ENCODE measurements around the gene AFAP1.

Gene AFAP1

DNA sequence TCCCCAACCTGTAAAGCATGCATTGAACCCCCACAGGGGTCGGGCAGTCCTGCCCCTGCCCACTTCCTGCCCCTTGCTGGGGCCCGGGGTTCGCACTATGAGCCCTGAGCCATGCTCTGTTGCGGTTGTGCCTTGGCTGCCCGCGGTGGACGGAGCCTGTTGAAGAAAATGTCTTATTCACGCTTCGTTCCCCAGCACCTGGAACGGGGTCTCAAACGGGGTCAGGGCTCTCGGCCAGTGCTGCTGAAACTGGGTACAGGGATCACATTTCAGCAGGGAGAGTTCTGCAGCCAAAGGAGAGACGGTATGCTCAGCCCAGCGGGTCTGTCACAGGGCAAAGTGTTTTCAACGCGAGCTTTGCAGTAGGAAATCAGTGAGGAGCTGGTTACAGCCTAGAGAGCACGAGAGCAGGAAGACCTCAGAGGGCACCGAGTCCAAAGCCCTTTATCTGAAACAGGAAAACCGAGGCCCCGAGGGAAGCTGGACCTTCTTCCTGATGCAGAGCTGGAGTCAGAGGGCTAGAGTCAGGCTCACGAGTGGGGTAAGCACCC, 46.3 kb upstream of the AFAP1 start:
- no peaks in the 10 kb centered on the region for H3K9me3 ChIP-seq (ENCODE audit: insufficient read depth, low read depth, low read length)
- no peak overlapping the region for H3K18ac ChIP-seq (ENCODE audit: low read length)
- H4K8ac ChIP-seq (ENCODE audit: low read depth, low read length), result no peak overlapping the region
- no peak overlapping the region for H2BK120ac ChIP-seq (ENCODE audit: insufficient read depth, low read length, poor library complexity)
- H3K27me3 ChIP-seq (ENCODE audit: insufficient read depth, low read length), result no peaks in the 10 kb centered on the region
- no peak overlapping the region for H3K4me3 ChIP-seq (ENCODE audit: low read depth, low read length)
- H4K12ac ChIP-seq (ENCODE audit: low read depth, low read length), result no peak overlapping the region
- H2BK12ac ChIP-seq (ENCODE audit: low read length), result no peak overlapping the region
- WGBS (ENCODE audit: extremely low coverage, insufficient coverage, insufficient read length), result no CpG with 5 or more reads among the region's 21 CpGs
- no peaks in the 10 kb centered on the region for H3K4me1 ChIP-seq (ENCODE audit: control insufficient read depth in 1 of 2, insufficient read depth in 2 of 2, low read length in 2 of 2)
- no peak overlapping the region for H4K91ac ChIP-seq (ENCODE audit: low read depth, low read length)
- no peaks in the 10 kb centered on the region for H3K36me3 ChIP-seq (ENCODE audit: control insufficient read depth in 1 of 2, insufficient read depth in 2 of 2, low read length in 2 of 2)
- H3K27ac ChIP-seq (ENCODE audit: low read depth, low read length), result no peak overlapping the region
- DNase-seq, result no peak
- H2AFZ ChIP-seq (ENCODE audit: insufficient read depth, low read length, poor library complexity), result no peak overlapping the region
- H3K79me1 ChIP-seq (ENCODE audit: low read length), result no peaks in the 10 kb centered on the region
- no peak overlapping the region for H2BK5ac ChIP-seq (ENCODE audit: low read depth, low read length, poor library complexity)
- H3K79me2 ChIP-seq (ENCODE audit: control insufficient read depth, insufficient read depth, low read length, poor library complexity), result no peaks in the 10 kb centered on the region
- H3K9ac ChIP-seq (ENCODE audit: low read length), result no peak overlapping the region
- no peak overlapping the region for H3K4me2 ChIP-seq (ENCODE audit: low read length)
- no peak overlapping the region for H3K4ac ChIP-seq (ENCODE audit: low read depth, low read length)
- no peak overlapping the region for H3K23ac ChIP-seq (ENCODE audit: low read length)
- H2AK5ac ChIP-seq (ENCODE audit: low read length), result no peak overlapping the region
- H3K14ac ChIP-seq (ENCODE audit: low read length), result no peak overlapping the region

DNA sequence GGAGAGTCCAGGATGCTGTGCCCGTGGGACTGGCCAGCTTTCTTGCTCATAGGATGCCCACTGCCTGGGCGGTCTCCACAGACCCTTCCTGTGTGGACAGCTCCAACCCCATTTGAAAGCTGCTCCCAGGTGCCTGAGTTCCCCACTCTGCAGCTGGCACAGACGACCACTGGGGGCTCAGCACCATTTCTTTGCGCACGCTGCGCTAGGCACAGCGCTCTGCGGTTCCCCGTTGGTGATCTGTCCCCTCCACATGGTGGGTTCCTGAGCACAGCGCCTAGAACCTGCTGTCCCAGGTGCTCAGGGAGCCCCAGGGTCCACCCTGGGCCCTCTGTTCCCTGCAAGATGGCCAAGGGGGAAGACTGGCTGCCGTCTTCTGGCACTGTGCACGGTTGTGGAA, 45.4 kb upstream of the AFAP1 start:
- Histone ChIP-seq H3K79me1 (ENCODE audit: low read length) (no peaks in the 10 kb centered on the region), H2AK5ac (ENCODE audit: low read length) (no peak overlapping the region), H2BK120ac (ENCODE audit: insufficient read depth, low read length, poor library complexity) (no peak overlapping the region), H3K18ac (ENCODE audit: low read length) (no peak overlapping the region), H2BK5ac (ENCODE audit: low read depth, low read length, poor library complexity) (no peak overlapping the region), H3K14ac (ENCODE audit: low read length) (no peak overlapping the region), H3K9me3 (ENCODE audit: insufficient read depth, low read depth, low read length) (no peaks in the 10 kb centered on the region), H3K79me2 (ENCODE audit: control insufficient read depth, insufficient read depth, low read length, poor library complexity) (no peaks in the 10 kb centered on the region), H2BK12ac (ENCODE audit: low read length) (no peak overlapping the region), H4K12ac (ENCODE audit: low read depth, low read length) (no peak overlapping the region), H3K9ac (ENCODE audit: low read length) (no peak overlapping the region), H3K23ac (ENCODE audit: low read length) (no peak overlapping the region), H4K8ac (ENCODE audit: low read depth, low read length) (no peak overlapping the region), H3K4me1 (ENCODE audit: control insufficient read depth in 1 of 2, insufficient read depth in 2 of 2, low read length in 2 of 2) (no peaks in the 10 kb centered on the region), H4K91ac (ENCODE audit: low read depth, low read length) (no peak overlapping the region), H3K27ac (ENCODE audit: low read depth, low read length) (no peak overlapping the region), H3K36me3 (ENCODE audit: control insufficient read depth in 1 of 2, insufficient read depth in 2 of 2, low read length in 2 of 2) (no peaks in the 10 kb centered on the region), H3K4me3 (ENCODE audit: low read depth, low read length) (no peak overlapping the region), H2AFZ (ENCODE audit: insufficient read depth, low read length, poor library complexity) (no peak overlapping the region), H3K4ac (ENCODE audit: low read depth, low read length) (no peak overlapping the region), H3K4me2 (ENCODE audit: low read length) (no peak overlapping the region), H3K27me3 (ENCODE audit: insufficient read depth, low read length) (no peaks in the 10 kb centered on the region)
- DNase-seq, result no peak
- WGBS (ENCODE audit: extremely low coverage, insufficient coverage, insufficient read length), result no CpG with 5 or more reads among the region's 12 CpGs

DNA sequence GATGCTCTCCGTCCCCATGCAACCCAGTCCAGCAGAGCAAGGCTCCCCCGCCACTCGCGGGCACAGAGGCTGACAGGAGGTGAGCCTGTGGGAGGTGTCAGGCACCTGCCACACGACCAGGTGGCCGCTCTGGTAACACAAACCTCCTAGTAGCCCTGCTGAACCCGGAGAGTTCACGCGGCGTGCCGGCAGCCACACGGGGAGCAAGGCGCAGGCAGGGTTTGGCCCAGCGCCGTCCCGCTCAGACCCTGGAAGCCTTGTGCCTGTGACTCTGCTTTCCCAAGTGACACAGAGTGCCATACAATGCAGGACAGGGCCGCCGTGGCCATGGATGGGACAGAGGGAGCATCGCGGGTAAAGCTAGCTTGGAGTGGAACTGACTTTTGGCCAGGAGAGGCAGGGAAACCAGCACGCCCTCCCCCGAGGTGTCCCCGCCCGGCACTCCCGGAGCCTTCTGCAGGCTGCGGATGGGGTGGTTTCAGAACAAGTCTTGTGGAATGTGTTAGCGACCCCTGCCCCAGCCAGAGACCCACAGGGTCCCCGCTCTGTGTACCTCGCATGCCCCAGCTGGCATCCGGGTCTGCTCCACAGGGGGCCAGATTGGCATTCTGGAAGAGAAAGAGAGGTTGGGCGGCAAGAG, 44.7 kb upstream of the AFAP1 start:
- H3K4me3 ChIP-seq (ENCODE audit: low read depth, low read length), result no peak overlapping the region
- no peaks in the 10 kb centered on the region for H3K9me3 ChIP-seq (ENCODE audit: insufficient read depth, low read depth, low read length)
- no peaks in the 10 kb centered on the region for H3K79me2 ChIP-seq (ENCODE audit: control insufficient read depth, insufficient read depth, low read length, poor library complexity)
- H3K4ac ChIP-seq (ENCODE audit: low read depth, low read length), result no peak overlapping the region
- no peak overlapping the region for H4K8ac ChIP-seq (ENCODE audit: low read depth, low read length)
- H4K91ac ChIP-seq (ENCODE audit: low read depth, low read length), result no peak overlapping the region
- H2BK5ac ChIP-seq (ENCODE audit: low read depth, low read length, poor library complexity), result no peak overlapping the region
- peaks cover 0 to 2% of the 10 kb centered on the region in 2 experiments for H3K4me1 ChIP-seq (ENCODE audit: control insufficient read depth in 1 of 2, insufficient read depth in 2 of 2, low read length in 2 of 2)
- no peak overlapping the region for H2AK5ac ChIP-seq (ENCODE audit: low read length)
- no CpG with 5 or more reads among the region's 31 CpGs for WGBS (ENCODE audit: extremely low coverage, insufficient coverage, insufficient read length)
- H3K27me3 ChIP-seq (ENCODE audit: insufficient read depth, low read length), result no peaks in the 10 kb centered on the region
- no peaks in the 10 kb centered on the region for H3K36me3 ChIP-seq (ENCODE audit: control insufficient read depth in 1 of 2, insufficient read depth in 2 of 2, low read length in 2 of 2)
- H3K79me1 ChIP-seq (ENCODE audit: low read length), result no peaks in the 10 kb centered on the region
- H2BK12ac ChIP-seq (ENCODE audit: low read length), result no peak overlapping the region
- no peak overlapping the region for H4K12ac ChIP-seq (ENCODE audit: low read depth, low read length)
- DNase-seq, result no peak
- no peak overlapping the region for H2AFZ ChIP-seq (ENCODE audit: insufficient read depth, low read length, poor library complexity)
- H3K4me2 ChIP-seq (ENCODE audit: low read length), result no peak overlapping the region
- H3K27ac ChIP-seq (ENCODE audit: low read depth, low read length), result no peak overlapping the region
- H3K9ac ChIP-seq (ENCODE audit: low read length), result no peak overlapping the region
- H2BK120ac ChIP-seq (ENCODE audit: insufficient read depth, low read length, poor library complexity), result no peak overlapping the region
- no peak overlapping the region for H3K23ac ChIP-seq (ENCODE audit: low read length)
- no peak overlapping the region for H3K14ac ChIP-seq (ENCODE audit: low read length)
- no peak overlapping the region for H3K18ac ChIP-seq (ENCODE audit: low read length)

GRCh38 chr4:7983296-7983695, 43.6 kb upstream of the AFAP1 start:
- Histone ChIP-seq H2BK120ac (ENCODE audit: insufficient read depth, low read length, poor library complexity) (no peak overlapping the region), H3K4me3 (ENCODE audit: low read depth, low read length) (no peak overlapping the region), H3K23ac (ENCODE audit: low read length) (no peak overlapping the region), H2AFZ (ENCODE audit: insufficient read depth, low read length, poor library complexity) (no peak overlapping the region), H3K79me1 (ENCODE audit: low read length) (no peaks in the 10 kb centered on the region), H3K9me3 (ENCODE audit: insufficient read depth, low read depth, low read length) (peaks cover 4% of the 10 kb centered on the region), H3K27ac (ENCODE audit: low read depth, low read length) (no peak overlapping the region), H3K36me3 (ENCODE audit: control insufficient read depth in 1 of 2, insufficient read depth in 2 of 2, low read length in 2 of 2) (no peaks in the 10 kb centered on the region), H3K27me3 (ENCODE audit: insufficient read depth, low read length) (no peaks in the 10 kb centered on the region), H3K4me2 (ENCODE audit: low read length) (no peak overlapping the region), H4K91ac (ENCODE audit: low read depth, low read length) (no peak overlapping the region), H3K18ac (ENCODE audit: low read length) (no peak overlapping the region), H4K12ac (ENCODE audit: low read depth, low read length) (no peak overlapping the region), H3K4me1 (ENCODE audit: control insufficient read depth in 1 of 2, insufficient read depth in 2 of 2, low read length in 2 of 2) (peaks cover 6 to 11% of the 10 kb centered on the region in 2 experiments), H2AK5ac (ENCODE audit: low read length) (no peak overlapping the region), H2BK12ac (ENCODE audit: low read length) (no peak overlapping the region), H3K9ac (ENCODE audit: low read length) (no peak overlapping the region), H3K14ac (ENCODE audit: low read length) (no peak overlapping the region), H4K8ac (ENCODE audit: low read depth, low read length) (no peak overlapping the region), H3K4ac (ENCODE audit: low read depth, low read length) (no peak overlapping the region), H2BK5ac (ENCODE audit: low read depth, low read length, poor library complexity) (no peak overlapping the region), H3K79me2 (ENCODE audit: control insufficient read depth, insufficient read depth, low read length, poor library complexity) (no peaks in the 10 kb centered on the region)
- DNase-seq, result no peak
- no CpG with 5 or more reads among the region's 17 CpGs for WGBS (ENCODE audit: extremely low coverage, insufficient coverage, insufficient read length)
